ENCODE measurements around the gene LARP4. TPM values are rescaled to one million over a fixed set of nuclear protein-coding genes. Genes with fewer than 3 reads are reported as not detected.

Gene LARP4
- total and polyA plus RNA-seq, 2 experiments from 2014 or later: 59.1 to 88.8 TPM

GRCh38 chr12:50355365-50355764 is 45.3 kb upstream of the LARP4 start (continued):
- TF ChIP-seq ZNF462 (CRISPR knock-in tag; IDR thresholded peaks at IDR 0.05): no peak
- no peak for TF ChIP-seq STAT1 (IDR thresholded peaks at IDR 0.05; ENCODE audit: unreplicated experiment)
- TF ChIP-seq NANOG (IDR thresholded peaks at IDR 0.05; ENCODE audit: borderline replicate concordance): no peak
- no peak for TF ChIP-seq JUNB (IDR thresholded peaks at IDR 0.05; ENCODE audit: unreplicated experiment)
- no peak for TF ChIP-seq ZNF331 (CRISPR knock-in tag; IDR thresholded peaks at IDR 0.05; ENCODE audit: low read depth)
- TF ChIP-seq CREB1 (CRISPR knock-in tag; IDR thresholded peaks at IDR 0.05; ENCODE audit: low read depth): no peak
- TF ChIP-seq, protein P1, sequence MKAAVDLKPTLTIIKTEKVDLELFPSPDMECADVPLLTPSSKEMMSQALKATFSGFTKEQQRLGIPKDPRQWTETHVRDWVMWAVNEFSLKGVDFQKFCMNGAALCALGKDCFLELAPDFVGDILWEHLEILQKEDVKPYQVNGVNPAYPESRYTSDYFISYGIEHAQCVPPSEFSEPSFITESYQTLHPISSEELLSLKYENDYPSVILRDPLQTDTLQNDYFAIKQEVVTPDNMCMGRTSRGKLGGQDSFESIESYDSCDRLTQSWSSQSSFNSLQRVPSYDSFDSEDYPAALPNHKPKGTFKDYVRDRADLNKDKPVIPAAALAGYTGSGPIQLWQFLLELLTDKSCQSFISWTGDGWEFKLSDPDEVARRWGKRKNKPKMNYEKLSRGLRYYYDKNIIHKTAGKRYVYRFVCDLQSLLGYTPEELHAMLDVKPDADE (IDR thresholded peaks at IDR 0.05): no peak
- no peak for TF ChIP-seq EZH2phosphoT487 (IDR thresholded peaks at IDR 0.05; ENCODE audit: unreplicated experiment)

- Histone ChIP-seq H3F3A (replicated peaks; ENCODE audit: low read depth) (no peaks in the 10 kb centered on the region), H2AFZ (no peak overlapping the region), H3K4me3 (no peak overlapping the region), H3K4me2 (no peak overlapping the region), H3K36me3 (ENCODE audit: insufficient read depth) (no peaks in the 10 kb centered on the region), H3K4me1 (ENCODE audit: insufficient read depth) (no peaks in the 10 kb centered on the region), H4K20me1 (replicated peaks; ENCODE audit: insufficient read depth) (no peaks in the 10 kb centered on the region), H3K27ac (ENCODE audit: low read depth) (no peak overlapping the region), H3K27me3 (ENCODE audit: insufficient read depth) (no peaks in the 10 kb centered on the region), H3K9me2 (ENCODE audit: insufficient read depth) (no peaks in the 10 kb centered on the region), H3K79me2 (replicated peaks; ENCODE audit: insufficient read depth) (no peaks in the 10 kb centered on the region)
- DNase-seq (ENCODE audit: low spot score): no peak
- no peak for TF ChIP-seq CTCF (conservative IDR thresholded peaks at IDR 0.05; ENCODE audit: low read depth in 2 of 2)
- no peak for TF ChIP-seq STAT1 (IDR thresholded peaks at IDR 0.05; ENCODE audit: unreplicated experiment)
- TF ChIP-seq EZH2phosphoT487 (IDR thresholded peaks at IDR 0.05; ENCODE audit: unreplicated experiment): no peak
- no peak for TF ChIP-seq CREB1 (CRISPR knock-in tag; IDR thresholded peaks at IDR 0.05; ENCODE audit: low read depth)
- TF ChIP-seq ZNF331 (CRISPR knock-in tag; IDR thresholded peaks at IDR 0.05; ENCODE audit: low read depth): no peak
- TF ChIP-seq POLR2AphosphoS5 (IDR thresholded peaks at IDR 0.05; ENCODE audit: low read depth): no peak
- no peak for TF ChIP-seq REST (IDR thresholded peaks at IDR 0.05; ENCODE audit: unreplicated experiment)
- no peak for TF ChIP-seq ZNF114 (CRISPR knock-in tag; IDR thresholded peaks at IDR 0.05)
- no peak for TF ChIP-seq NANOG (IDR thresholded peaks at IDR 0.05; ENCODE audit: borderline replicate concordance)
- Mint-ChIP-seq H3K36me3 (ENCODE audit: low read depth) (no peaks in the 10 kb centered on the region), H3K4me3 (no peak overlapping the region), H3K27me3 (ENCODE audit: insufficient read depth, low read depth, poor library complexity) (no peaks in the 10 kb centered on the region), H3K27ac (no peak overlapping the region), H3K9me3 (no peaks in the 10 kb centered on the region), H3K4me1 (no peaks in the 10 kb centered on the region)
- ATAC-seq: no peak
Measured at GRCh38 chr12:50362671-50363070, 38.0 kb upstream of the LARP4 start.
